ENCODE data around the gene CALHM2.

CALHM2 gene

GRCh38 chr10:103474077-103474476, 21.9 kb upstream of the CALHM2 start:
- no peak for TF ChIP-seq SIN3A (IDR thresholded peaks at IDR 0.05; ENCODE audit: borderline replicate concordance, insufficient read depth, low read length)

GRCh38 chr10:103473261-103473671, 21.1 kb upstream of the CALHM2 start:
- no peak for TF ChIP-seq TAF1 (IDR thresholded peaks at IDR 0.05; ENCODE audit: borderline replicate concordance, insufficient read depth, low read length)
- TF ChIP-seq FOXP2 (optimal IDR thresholded peaks at IDR 0.05; ENCODE audit: borderline replicate concordance, extremely low read depth, extremely low read length, insufficient read depth): no peak
- TF ChIP-seq REST (IDR thresholded peaks at IDR 0.05; ENCODE audit: insufficient read depth in 1 of 2, low read depth in 2 of 2, low read length in 2 of 2): no peak
- TF ChIP-seq POLR2AphosphoS5 (IDR thresholded peaks at IDR 0.05; ENCODE audit: low read depth, low read length): no peak
- no peak for TF ChIP-seq SIN3A (IDR thresholded peaks at IDR 0.05; ENCODE audit: borderline replicate concordance, insufficient read depth, low read length)

GRCh38 chr10:103472005-103472404, 19.8 kb upstream of the CALHM2 start:
- no peak for TF ChIP-seq FOXP2 (optimal IDR thresholded peaks at IDR 0.05; ENCODE audit: borderline replicate concordance, extremely low read depth, extremely low read length, insufficient read depth)
- no peak for TF ChIP-seq SIN3A (IDR thresholded peaks at IDR 0.05; ENCODE audit: borderline replicate concordance, insufficient read depth, low read length)
- no peak for TF ChIP-seq TAF1 (IDR thresholded peaks at IDR 0.05; ENCODE audit: borderline replicate concordance, insufficient read depth, low read length)
- no peak for TF ChIP-seq POLR2AphosphoS5 (IDR thresholded peaks at IDR 0.05; ENCODE audit: low read depth, low read length)
- no peak for TF ChIP-seq REST (IDR thresholded peaks at IDR 0.05; ENCODE audit: insufficient read depth in 1 of 2, low read depth in 2 of 2, low read length in 2 of 2)

- TF ChIP-seq POLR2AphosphoS5 (IDR thresholded peaks at IDR 0.05; ENCODE audit: low read depth, low read length): no peak
- TF ChIP-seq TAF1 (IDR thresholded peaks at IDR 0.05; ENCODE audit: borderline replicate concordance, insufficient read depth, low read length): no peak
- no peak for TF ChIP-seq REST (IDR thresholded peaks at IDR 0.05; ENCODE audit: insufficient read depth in 1 of 2, low read depth in 2 of 2, low read length in 2 of 2)
- no peak for TF ChIP-seq FOXP2 (optimal IDR thresholded peaks at IDR 0.05; ENCODE audit: borderline replicate concordance, extremely low read depth, extremely low read length, insufficient read depth)
- no peak for TF ChIP-seq SIN3A (IDR thresholded peaks at IDR 0.05; ENCODE audit: borderline replicate concordance, insufficient read depth, low read length)
Measured at GRCh38 chr10:103470761-103471653, 18.8 kb upstream of the CALHM2 start.

GRCh38 chr10:103469201-103469600, 17.0 kb upstream of the CALHM2 start:
- TF ChIP-seq TAF1 (IDR thresholded peaks at IDR 0.05; ENCODE audit: borderline replicate concordance, insufficient read depth, low read length) (no peak), POLR2AphosphoS5 (IDR thresholded peaks at IDR 0.05; ENCODE audit: low read depth, low read length) (no peak), REST (IDR thresholded peaks at IDR 0.05; ENCODE audit: insufficient read depth in 1 of 2, low read depth in 2 of 2, low read length in 2 of 2) (no peak)
